Measurements from ENCODE around the gene SPAG16. TPM values are rescaled to one million over a fixed set of nuclear protein-coding genes. Genes with fewer than 3 reads are reported as not detected.

Gene SPAG16
- total RNA-seq, 2 donors from 2014 or later = 15.5 to 22.8 TPM

GRCh38 chr2:213451542-213452239 lies 167.4 kb downstream of the SPAG16 start:
- 18 to 24% methylated on average over 12 of the region's 12 CpGs for WGBS, 2 donors
- peak overlapping the region in 2 of 4 donors; percentile 4 to 45 for H3K27ac ChIP-seq
- H3K27me3 ChIP-seq = no peaks in the 10 kb centered on the region
- intact Hi-C loops (cut with DNase I) = no loop called here
- peaks cover 7% of the 10 kb centered on the region for H3K4me1 ChIP-seq
- DNase-seq = peak; percentile 26 to 62 (median 42)
- no peaks in the 10 kb centered on the region for H3K36me3 ChIP-seq (replicated peaks in 1 of 2; ENCODE audit: insufficient read depth in 1 of 2, low read depth in 2 of 2)
- peak; percentile 85 for ATAC-seq
- no peak for TF ChIP-seq POLR2A (IDR thresholded peaks at IDR 0.05)
- TF ChIP-seq CTCF (IDR thresholded peaks at IDR 0.05) = no peak
- no peak overlapping the region for H3K4me3 ChIP-seq
- no peaks in the 10 kb centered on the region for H3K9me3 ChIP-seq

GRCh38 chr2:213455316-213456008 lies 171.2 kb downstream of the SPAG16 start:
- ATAC-seq = no peak

GRCh38 chr2:213475433-213475832 lies 191.2 kb downstream of the SPAG16 start:
- Histone ChIP-seq H3K36me3 (replicated peaks in 1 of 2; ENCODE audit: insufficient read depth in 1 of 2, low read depth in 2 of 2) (no peaks in the 10 kb centered on the region), H3K4me3 (no peak overlapping the region), H3K9me3 (peaks cover 0 to 24% (median 0%) of the 10 kb centered on the region in 3 donors), H3K27ac (no peak overlapping the region), H3K27me3 (no peaks in the 10 kb centered on the region), H3K4me1 (no peaks in the 10 kb centered on the region)
- TF ChIP-seq CTCF (IDR thresholded peaks at IDR 0.05) (no peak), POLR2A (IDR thresholded peaks at IDR 0.05) (no peak)
- no peak for ATAC-seq
- intact Hi-C loops (cut with DNase I) = no loop called here
- DNase-seq = no peak

More at GRCh38 chr2:213455316-213456008, 171.2 kb downstream of the SPAG16 start:
- H3K36me3 ChIP-seq (replicated peaks in 1 of 2; ENCODE audit: insufficient read depth in 1 of 2, low read depth in 2 of 2) = no peaks in the 10 kb centered on the region
- no peaks in the 10 kb centered on the region for H3K27me3 ChIP-seq
- no peaks in the 10 kb centered on the region for H3K9me3 ChIP-seq
- peaks cover 7% of the 10 kb centered on the region for H3K4me1 ChIP-seq
- 58 to 62% methylated on average over 5 of the region's 5 CpGs for WGBS, 2 donors
- no peak overlapping the region for H3K4me3 ChIP-seq
- intact Hi-C loops (cut with DNase I) = no loop called here
- DNase-seq = no peak
- no peak for TF ChIP-seq CTCF (IDR thresholded peaks at IDR 0.05)
- TF ChIP-seq POLR2A (IDR thresholded peaks at IDR 0.05) = no peak
- H3K27ac ChIP-seq = no peak overlapping the region

- Histone ChIP-seq H3K4me3 (no peak overlapping the region), H3K36me3 (replicated peaks in 1 of 2; ENCODE audit: insufficient read depth in 1 of 2, low read depth in 2 of 2) (no peaks in the 10 kb centered on the region), H3K27me3 (no peaks in the 10 kb centered on the region), H3K9me3 (peaks cover 0 to 24% (median 0%) of the 10 kb centered on the region in 3 donors), H3K27ac (no peak overlapping the region), H3K4me1 (no peaks in the 10 kb centered on the region)
- ATAC-seq (no peak), DNase-seq (no peak)
- intact Hi-C loops (cut with DNase I) = no loop called here
- TF ChIP-seq POLR2A (IDR thresholded peaks at IDR 0.05) (no peak), CTCF (IDR thresholded peaks at IDR 0.05) (no peak)
- 80 to 83% methylated on average over 4 of the region's 4 CpGs for WGBS, 2 donors
Observed at GRCh38 chr2:213476641-213477040, 192.4 kb downstream of the SPAG16 start.

Data from body of pancreas (tissue), 4 donors.